Panc1 (cell line): ENCODE results near the gene ALK. TPM values are rescaled to one million over a fixed set of nuclear protein-coding genes. Genes with fewer than 3 reads are reported as not detected.

Experiments used
- ATAC-seq: fragments of 200-7000 bp; cut with Tn5 transposase; 2 replicates; pipeline ENCODE4 v1.9.1; 2020; ENCODE audit warnings: mild to moderate bottlenecking, moderate library complexity
- BruUV-seq: library from RNA; stranded (reverse); fragments of 400-500 nt; replicated peaks from 2 replicates; lab custom pipeline; 2021; lab: Mats Ljungman, UMichigan
- CTCF ChIA-PET: fragments of 300-600 bp; sonication (Branson Sonifier 250); formaldehyde crosslinking; loops from one replicate; lab custom pipeline; 2022; ENCODE audit warnings: antibody characterized with exemption; lab: Charles Lee
- POLR2A ChIA-PET: fragments of 300-600 bp; sonication (Branson Sonifier 250); formaldehyde crosslinking; loops from one replicate; lab custom pipeline; 2022; ENCODE audit warnings: antibody characterized with exemption; lab: Charles Lee
- DNase-seq: peaks from one replicate; pipeline ENCODE4 v3.0.0-alpha.2; 2010; ENCODE audit warnings: low read depth, low spot score
- H3K27ac ChIP-seq: 2 replicates; pipeline ENCODE4 v1.5.1; 2011; ENCODE audit warnings: mild to moderate bottlenecking, low read length, inconsistent platforms
- H3K27me3 ChIP-seq: fragments of 200-500 bp; sonication (Bioruptor generic); 2 replicates; pipeline ENCODE4 v1.6.0; 2014; ENCODE audit warnings: low read length, inconsistent platforms; ENCODE audit not compliant: control insufficient read depth, insufficient read depth
- H3K36me3 ChIP-seq: fragments of 200-500 bp; sonication (Bioruptor generic); 2 replicates; pipeline ENCODE4 v1.5.1; 2014; ENCODE audit warnings: inconsistent platforms, mild to moderate bottlenecking, low read length, moderate library complexity; ENCODE audit not compliant: control insufficient read depth, insufficient read depth
- H3K4me1 ChIP-seq: 2 replicates; pipeline ENCODE4 v1.5.1; 2011; ENCODE audit warnings: inconsistent platforms, mild to moderate bottlenecking, low read length, moderate library complexity; ENCODE audit not compliant: control insufficient read depth, insufficient read depth
- H3K4me3 ChIP-seq, 2 experiments: 2 replicates each; pipeline ENCODE4 v1.5.1; 2011 to 2012; ENCODE audit warnings: low read depth in 2 of 2, low read length in 2 of 2, mild to moderate bottlenecking in 2 of 2, inconsistent platforms in 1 of 2, moderate library complexity in 1 of 2
- H3K9me3 ChIP-seq: fragments of 200-500 bp; sonication (Bioruptor generic); 2 replicates; pipeline ENCODE4 v1.5.1; 2014; ENCODE audit warnings: low read depth, mild to moderate bottlenecking, inconsistent platforms, low read length, moderate library complexity; ENCODE audit not compliant: control insufficient read depth, insufficient read depth
- CTCF ChIP-seq: fragments of 450-650 bp; IDR thresholded peaks from 2 replicates; pipeline ENCODE4 v1.5.1; 2017; ENCODE audit warnings: mild to moderate bottlenecking
- POLR2AphosphoS5 ChIP-seq: IDR thresholded peaks from 2 replicates; pipeline ENCODE4 v1.6.1; 2012; ENCODE audit warnings: mild to moderate bottlenecking, low read depth, low read length, moderate library complexity
- SIN3A ChIP-seq: IDR thresholded peaks from 2 replicates; pipeline ENCODE4 v1.6.1; 2012; ENCODE audit warnings: low read depth, mild to moderate bottlenecking, low read length, moderate library complexity, borderline replicate concordance; ENCODE audit not compliant: insufficient read depth
- TCF7L2 ChIP-seq: IDR thresholded peaks from 2 replicates; pipeline ENCODE4 v1.6.1; 2011; ENCODE audit warnings: mild to moderate bottlenecking, low read depth, low read length, inconsistent platforms
- in situ Hi-C: cut with HindIII; loops from 2 replicates; pipeline ENCODE4 v1.10.0; 2016; ENCODE audit warnings: low sequenced_read_pairs, low pct_unique_long_range_greater_than_20kb
- intact Hi-C: fragments of 100-400 bp; cut with micrococcal nuclease; formaldehyde crosslinking; loops from one replicate; pipeline ENCODE4 v1.10.0; 2022; ENCODE audit not compliant: unreplicated experiment
- total RNA-seq: library from RNA; stranded (reverse); gene quantifications from one replicate; pipeline ENCODE4 v1.2.1, GENCODE V29; 2021; ENCODE audit not compliant: unreplicated experiment
- TF ChIP-seq, protein P1 (sequence below), 2 experiments: IDR thresholded peaks; 2 replicates each; pipeline ENCODE4 v1.6.1; 2011 to 2012; ENCODE audit warnings: low read depth in 2 of 2, control low read depth in 1 of 2, low read length in 1 of 2, mild to moderate bottlenecking in 1 of 2, moderate library complexity in 1 of 2; ENCODE audit not compliant: insufficient read depth in 1 of 2

ALK gene
- total RNA-seq, 1 experiment from 2014 or later: not detected

DNA sequence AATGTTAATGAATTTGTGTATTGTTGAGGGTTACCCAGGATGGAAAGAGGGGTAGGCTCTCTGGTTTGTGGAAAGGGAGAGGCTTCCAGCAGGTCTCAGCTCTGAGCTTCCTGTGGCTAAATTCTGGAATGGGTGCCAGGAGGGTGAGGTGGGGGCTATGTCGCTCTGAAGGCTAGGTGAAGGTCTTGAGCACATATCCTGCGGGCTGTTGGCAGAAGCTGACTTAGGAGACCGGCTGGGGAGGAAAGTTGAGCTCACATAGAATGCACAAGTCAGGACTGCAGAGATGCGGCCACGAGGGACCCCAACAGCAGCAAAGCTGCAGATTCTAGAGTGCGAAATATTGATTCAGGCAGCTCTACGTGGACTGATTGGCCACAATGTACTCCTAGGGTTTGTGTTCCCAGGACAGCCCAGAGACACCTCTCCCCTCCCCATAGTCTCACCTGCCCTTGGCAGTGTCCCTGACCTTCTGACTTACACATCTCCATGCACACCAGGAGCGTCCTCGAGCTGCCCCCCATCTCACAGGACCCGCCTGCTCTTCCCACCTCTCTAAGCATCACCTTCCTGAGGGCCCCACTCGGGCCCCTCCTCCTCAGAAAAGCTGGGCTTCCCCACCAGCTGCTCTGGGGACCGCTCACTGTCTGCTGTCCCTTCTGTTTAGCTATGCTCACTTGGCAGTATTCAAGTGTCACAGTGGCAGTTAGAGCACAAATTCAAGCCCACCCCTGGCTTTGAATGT, 72.6 kb downstream of the ALK start:
- Histone ChIP-seq H3K36me3 (no peaks in the 10 kb centered on the region), H3K9me3 (no peaks in the 10 kb centered on the region), H3K27ac (no peak overlapping the region), H3K4me1 (no peaks in the 10 kb centered on the region), H3K27me3 (peaks cover 4% of the 10 kb centered on the region; the same call in 1 of the 2 replicates), H3K4me3 (no peak overlapping the region)
- ATAC-seq (no peak), DNase-seq (no peak)
- TF ChIP-seq CTCF (no peak), TCF7L2 (no peak), POLR2AphosphoS5 (no peak), SIN3A (no peak)
- TF ChIP-seq, protein P1, sequence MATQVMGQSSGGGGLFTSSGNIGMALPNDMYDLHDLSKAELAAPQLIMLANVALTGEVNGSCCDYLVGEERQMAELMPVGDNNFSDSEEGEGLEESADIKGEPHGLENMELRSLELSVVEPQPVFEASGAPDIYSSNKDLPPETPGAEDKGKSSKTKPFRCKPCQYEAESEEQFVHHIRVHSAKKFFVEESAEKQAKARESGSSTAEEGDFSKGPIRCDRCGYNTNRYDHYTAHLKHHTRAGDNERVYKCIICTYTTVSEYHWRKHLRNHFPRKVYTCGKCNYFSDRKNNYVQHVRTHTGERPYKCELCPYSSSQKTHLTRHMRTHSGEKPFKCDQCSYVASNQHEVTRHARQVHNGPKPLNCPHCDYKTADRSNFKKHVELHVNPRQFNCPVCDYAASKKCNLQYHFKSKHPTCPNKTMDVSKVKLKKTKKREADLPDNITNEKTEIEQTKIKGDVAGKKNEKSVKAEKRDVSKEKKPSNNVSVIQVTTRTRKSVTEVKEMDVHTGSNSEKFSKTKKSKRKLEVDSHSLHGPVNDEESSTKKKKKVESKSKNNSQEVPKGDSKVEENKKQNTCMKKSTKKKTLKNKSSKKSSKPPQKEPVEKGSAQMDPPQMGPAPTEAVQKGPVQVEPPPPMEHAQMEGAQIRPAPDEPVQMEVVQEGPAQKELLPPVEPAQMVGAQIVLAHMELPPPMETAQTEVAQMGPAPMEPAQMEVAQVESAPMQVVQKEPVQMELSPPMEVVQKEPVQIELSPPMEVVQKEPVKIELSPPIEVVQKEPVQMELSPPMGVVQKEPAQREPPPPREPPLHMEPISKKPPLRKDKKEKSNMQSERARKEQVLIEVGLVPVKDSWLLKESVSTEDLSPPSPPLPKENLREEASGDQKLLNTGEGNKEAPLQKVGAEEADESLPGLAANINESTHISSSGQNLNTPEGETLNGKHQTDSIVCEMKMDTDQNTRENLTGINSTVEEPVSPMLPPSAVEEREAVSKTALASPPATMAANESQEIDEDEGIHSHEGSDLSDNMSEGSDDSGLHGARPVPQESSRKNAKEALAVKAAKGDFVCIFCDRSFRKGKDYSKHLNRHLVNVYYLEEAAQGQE (IDR thresholded peaks at IDR 0.05; ENCODE audit: insufficient read depth in 1 of 2, low read depth in 2 of 2, low read length in 1 of 2): no peak
- POLR2A ChIA-PET: no interaction called here
- CTCF ChIA-PET: no interaction called here
- intact Hi-C loops: loop anchor here (10.0 kb wide), 2 partner anchors 204 to 614 kb away; no protein-coding TSS in a partner anchor
- in situ Hi-C loops: no loop called here
- no TSS peak for BruUV-seq

- no peak for DNase-seq
- no peak for ATAC-seq
- Histone ChIP-seq H3K4me1 (no peaks in the 10 kb centered on the region), H3K36me3 (no peaks in the 10 kb centered on the region), H3K27me3 (peaks cover 4% of the 10 kb centered on the region; the same call in 1 of the 2 replicates), H3K9me3 (no peaks in the 10 kb centered on the region), H3K4me3 (no peak overlapping the region), H3K27ac (no peak overlapping the region)
- ChIA-PET POLR2A (interaction anchor here (0.5 kb wide), 1 partner anchor 647 kb away, joined by 6 read pairs; no protein-coding TSS in a partner anchor), CTCF (no interaction called here)
- no TSS peak for BruUV-seq
- intact Hi-C loops (loop anchor here (10.0 kb wide), 2 partner anchors 203 to 613 kb away; no protein-coding TSS in a partner anchor), in situ Hi-C loops (no loop called here)
- TF ChIP-seq, protein P1 (IDR thresholded peaks at IDR 0.05; ENCODE audit: insufficient read depth in 1 of 2, low read depth in 2 of 2, low read length in 1 of 2): no peak
- TF ChIP-seq POLR2AphosphoS5: no peak
- no peak for TF ChIP-seq CTCF
- TF ChIP-seq SIN3A: no peak
- TF ChIP-seq TCF7L2: no peak
These were observed 73.5 kb downstream of the ALK start for GRCh38 chr2:29847886-29848285.
